GM23248 (cell line): ENCODE data around the gene PTGER2.

ENCODE experiments used
- EZH2 ChIP-seq: fragments of 200-600 bp; sonication (generic); IDR thresholded peaks from 2 replicates; pipeline ENCODE4 v1.6.1; 2018; ENCODE audit warnings: antibody characterized with exemption, mild to moderate bottlenecking; ENCODE audit not compliant: insufficient read depth, poor library complexity, severe bottlenecking
- EZH2phosphoT487 ChIP-seq: fragments of 200-600 bp; sonication (generic); IDR thresholded peaks from 2 replicates; pipeline ENCODE4 v1.6.1; 2018; ENCODE audit warnings: antibody characterized with exemption, moderate library complexity, mild to moderate bottlenecking, low read depth; ENCODE audit not compliant: insufficient read depth

- TF ChIP-seq EZH2 (no peak), EZH2phosphoT487 (no peak)
Observed at GRCh38 chr14:52346778-52347177, 32.7 kb downstream of the PTGER2 start.
